ENCODE results near the gene KIAA1755.

Gene KIAA1755

DNA sequence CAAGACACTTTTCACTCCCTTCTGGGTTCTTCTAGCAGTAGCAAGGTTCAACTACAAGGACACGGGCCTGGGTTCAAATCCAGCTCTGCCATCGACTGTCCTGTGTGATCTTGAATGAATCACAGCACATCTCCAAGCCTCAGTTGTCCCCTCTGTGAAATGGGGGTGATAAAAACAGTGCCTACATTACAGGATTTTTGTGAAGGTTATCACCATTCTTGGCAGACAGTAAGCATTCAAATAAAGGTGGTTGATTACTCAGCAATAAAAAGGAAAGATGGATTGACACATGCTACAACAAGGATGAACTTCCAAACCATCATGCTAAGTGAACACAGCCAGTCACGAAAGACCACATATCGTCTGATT, 88.9 kb downstream of the KIAA1755 start:
- Histone ChIP-seq H2AK5ac (ENCODE audit: low read length) (no peak overlapping the region), H2BK15ac (replicated peaks; ENCODE audit: low read depth) (no peak overlapping the region), H3K27ac (ENCODE audit: low read depth, low read length) (no peak overlapping the region)

DNA sequence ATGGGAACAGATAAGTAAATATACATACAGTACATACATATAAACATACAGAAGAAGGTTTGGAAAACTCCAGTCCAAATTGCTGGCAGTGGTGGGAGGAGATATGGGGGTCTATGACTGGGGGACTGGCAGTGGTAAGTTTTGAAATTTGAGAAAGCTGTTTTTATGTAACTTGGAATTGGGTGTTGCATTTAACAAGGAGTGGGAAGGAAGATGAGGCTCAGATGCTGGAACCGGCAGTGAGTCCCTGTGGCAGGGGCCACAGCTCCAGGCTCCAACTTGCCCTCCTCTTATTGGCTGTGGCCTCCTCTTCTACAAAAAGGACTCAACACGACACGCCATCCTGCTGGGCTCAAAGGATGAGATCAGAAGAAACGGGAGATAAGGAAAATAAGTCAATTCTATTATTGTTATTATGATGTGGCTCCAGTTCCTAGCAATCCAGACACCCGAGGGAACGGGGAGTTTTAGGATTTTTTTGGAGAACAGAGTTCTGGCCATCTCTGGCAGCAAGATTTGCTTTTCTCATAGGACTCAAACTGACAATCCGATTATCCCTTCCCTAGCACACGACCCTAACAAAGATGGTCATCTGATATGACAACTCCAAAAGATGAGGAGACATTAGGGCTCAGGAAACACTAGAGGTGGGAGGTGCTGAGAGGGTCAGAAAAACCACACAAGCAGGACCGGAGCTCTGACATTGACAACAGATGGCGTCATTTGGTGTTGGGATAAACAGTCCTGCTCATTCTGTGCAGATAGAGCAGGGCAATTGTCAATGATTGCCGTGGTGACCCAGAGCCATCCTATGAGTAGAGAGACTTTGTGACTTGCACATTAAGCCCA, 89.5 kb downstream of the KIAA1755 start:
- Histone ChIP-seq H3K4me3 (ENCODE audit: low read length) (no peak overlapping the region), H2AK5ac (ENCODE audit: low read length) (no peak overlapping the region), H2BK5ac (ENCODE audit: low read length) (no peak overlapping the region), H3K27me3 (ENCODE audit: insufficient read depth, low read length, poor library complexity) (no peaks in the 10 kb centered on the region), H3K4me2 (ENCODE audit: low read length) (no peak overlapping the region), H4K8ac (ENCODE audit: low read depth, low read length) (no peak overlapping the region), H3K27ac (ENCODE audit: low read depth, low read length) (no peak overlapping the region), H3K9ac (ENCODE audit: low read length) (no peak overlapping the region), H3K23ac (ENCODE audit: low read length) (no peak overlapping the region), H3K79me1 (ENCODE audit: low read length) (no peaks in the 10 kb centered on the region), H3K4me1 (ENCODE audit: control insufficient read depth, low read depth, low read length) (no peaks in the 10 kb centered on the region), H3K36me3 (ENCODE audit: control insufficient read depth, insufficient read depth, low read length) (no peaks in the 10 kb centered on the region), H2BK120ac (ENCODE audit: low read depth, low read length) (no peak overlapping the region), H3K18ac (ENCODE audit: low read length) (no peak overlapping the region), H3K4ac (ENCODE audit: low read depth, low read length) (no peak overlapping the region), H2BK15ac (replicated peaks; ENCODE audit: low read depth) (no peak overlapping the region), H3K56ac (ENCODE audit: low read length) (no peak overlapping the region), H3K79me2 (ENCODE audit: control insufficient read depth, insufficient read depth, low read length) (no peaks in the 10 kb centered on the region), H4K5ac (ENCODE audit: low read length) (no peak overlapping the region)
- WGBS (ENCODE audit: extremely low coverage, insufficient coverage, low lambda C conversion rate), result no CpG with 5 or more reads among the region's 11 CpGs
- DNase-seq, result peak; percentile 42

More for the DNA sequence above, 88.9 kb downstream of the KIAA1755 start:
- Histone ChIP-seq H3K27me3 (ENCODE audit: insufficient read depth, low read length, poor library complexity) (no peaks in the 10 kb centered on the region), H3K4ac (ENCODE audit: low read depth, low read length) (no peak overlapping the region), H3K4me1 (ENCODE audit: control insufficient read depth, low read depth, low read length) (no peaks in the 10 kb centered on the region), H4K5ac (ENCODE audit: low read length) (no peak overlapping the region), H4K8ac (ENCODE audit: low read depth, low read length) (no peak overlapping the region), H3K4me3 (ENCODE audit: low read length) (no peak overlapping the region), H3K79me1 (ENCODE audit: low read length) (no peaks in the 10 kb centered on the region), H2BK120ac (ENCODE audit: low read depth, low read length) (no peak overlapping the region), H3K56ac (ENCODE audit: low read length) (no peak overlapping the region), H3K9ac (ENCODE audit: low read length) (no peak overlapping the region), H3K79me2 (ENCODE audit: control insufficient read depth, insufficient read depth, low read length) (no peaks in the 10 kb centered on the region), H3K36me3 (ENCODE audit: control insufficient read depth, insufficient read depth, low read length) (no peaks in the 10 kb centered on the region), H2BK5ac (ENCODE audit: low read length) (no peak overlapping the region), H3K4me2 (ENCODE audit: low read length) (no peak overlapping the region), H3K23ac (ENCODE audit: low read length) (no peak overlapping the region), H3K18ac (ENCODE audit: low read length) (no peak overlapping the region)
- no peak for DNase-seq
- WGBS (ENCODE audit: extremely low coverage, insufficient coverage, low lambda C conversion rate), result no CpG with 5 or more reads among the region's 4 CpGs

DNA sequence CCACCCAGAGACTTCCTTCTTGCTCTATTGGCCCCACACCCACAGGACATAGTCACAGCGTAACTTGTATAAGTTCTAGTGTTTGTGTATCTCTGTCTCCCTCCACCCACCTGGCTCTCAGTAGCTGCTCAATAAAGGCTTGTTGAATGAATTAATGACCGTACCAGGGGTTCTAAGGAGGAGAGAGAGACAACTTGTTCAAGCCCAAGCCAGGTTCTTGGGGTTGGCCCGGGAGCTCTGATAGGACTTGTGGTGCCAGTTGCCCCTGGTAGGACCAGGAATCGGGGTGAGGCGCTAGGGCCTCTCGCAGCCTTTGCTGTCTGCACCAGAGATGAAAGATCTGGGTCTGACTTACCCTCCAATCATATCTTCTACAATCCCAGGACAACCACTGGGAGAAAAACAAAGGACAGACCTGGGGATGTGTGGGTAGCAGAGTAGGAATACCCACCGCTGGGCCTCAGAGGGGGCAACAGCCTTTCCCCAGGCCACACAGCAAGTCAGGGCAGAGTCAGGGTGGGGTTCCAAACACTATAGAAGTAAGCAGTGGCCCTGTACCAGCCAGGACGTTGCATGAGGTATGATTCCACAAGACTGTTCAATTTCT, 90.2 kb downstream of the KIAA1755 start:
- Histone ChIP-seq H3K36me3 (ENCODE audit: control insufficient read depth, insufficient read depth, low read length) (no peaks in the 10 kb centered on the region), H3K4me1 (ENCODE audit: control insufficient read depth, low read depth, low read length) (no peaks in the 10 kb centered on the region), H3K79me1 (ENCODE audit: low read length) (no peaks in the 10 kb centered on the region), H3K23ac (ENCODE audit: low read length) (no peak overlapping the region), H3K79me2 (ENCODE audit: control insufficient read depth, insufficient read depth, low read length) (no peaks in the 10 kb centered on the region), H2AK5ac (ENCODE audit: low read length) (no peak overlapping the region), H3K27me3 (ENCODE audit: insufficient read depth, low read length, poor library complexity) (no peaks in the 10 kb centered on the region), H2BK120ac (ENCODE audit: low read depth, low read length) (no peak overlapping the region), H2BK5ac (ENCODE audit: low read length) (no peak overlapping the region), H2BK15ac (replicated peaks; ENCODE audit: low read depth) (no peak overlapping the region), H3K18ac (ENCODE audit: low read length) (no peak overlapping the region), H3K4me3 (ENCODE audit: low read length) (no peak overlapping the region), H3K4ac (ENCODE audit: low read depth, low read length) (no peak overlapping the region), H3K4me2 (ENCODE audit: low read length) (no peak overlapping the region), H4K8ac (ENCODE audit: low read depth, low read length) (no peak overlapping the region), H3K56ac (ENCODE audit: low read length) (no peak overlapping the region), H3K27ac (ENCODE audit: low read depth, low read length) (no peak overlapping the region), H4K5ac (ENCODE audit: low read length) (no peak overlapping the region), H3K9ac (ENCODE audit: low read length) (no peak overlapping the region)
- WGBS (ENCODE audit: extremely low coverage, insufficient coverage, low lambda C conversion rate), result no CpG with 5 or more reads among the region's 8 CpGs
- no peak for DNase-seq

DNA sequence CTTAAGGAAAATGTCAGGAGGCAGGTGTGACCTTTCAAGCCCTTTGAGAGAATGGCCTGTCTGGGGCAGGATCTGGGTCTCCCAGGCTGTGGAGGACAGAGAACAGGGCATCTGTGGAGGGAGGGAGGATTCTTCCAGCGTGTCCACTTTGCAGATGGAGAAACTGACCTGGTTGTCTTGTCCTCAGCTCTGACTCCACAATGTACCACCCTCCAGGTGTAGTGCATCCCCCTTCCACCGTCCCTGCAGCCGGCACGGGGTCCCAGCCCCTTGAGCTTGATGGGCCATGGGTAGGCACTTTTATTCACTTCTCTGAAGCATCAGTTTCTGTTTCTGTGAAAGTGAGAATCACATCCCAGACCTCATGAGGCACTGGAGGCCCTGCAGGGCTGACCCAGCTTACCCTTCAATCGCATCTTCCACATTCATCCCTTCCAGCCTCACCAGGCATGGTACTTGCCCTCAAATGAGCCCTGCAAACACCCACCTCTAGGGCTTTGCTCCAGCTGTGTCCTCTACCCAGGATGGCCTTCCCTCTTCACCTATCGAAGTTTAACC, 90.8 kb downstream of the KIAA1755 start:
- WGBS (ENCODE audit: extremely low coverage, insufficient coverage, low lambda C conversion rate), result no CpG with 5 or more reads among the region's 6 CpGs
- no peak for DNase-seq

DNA sequence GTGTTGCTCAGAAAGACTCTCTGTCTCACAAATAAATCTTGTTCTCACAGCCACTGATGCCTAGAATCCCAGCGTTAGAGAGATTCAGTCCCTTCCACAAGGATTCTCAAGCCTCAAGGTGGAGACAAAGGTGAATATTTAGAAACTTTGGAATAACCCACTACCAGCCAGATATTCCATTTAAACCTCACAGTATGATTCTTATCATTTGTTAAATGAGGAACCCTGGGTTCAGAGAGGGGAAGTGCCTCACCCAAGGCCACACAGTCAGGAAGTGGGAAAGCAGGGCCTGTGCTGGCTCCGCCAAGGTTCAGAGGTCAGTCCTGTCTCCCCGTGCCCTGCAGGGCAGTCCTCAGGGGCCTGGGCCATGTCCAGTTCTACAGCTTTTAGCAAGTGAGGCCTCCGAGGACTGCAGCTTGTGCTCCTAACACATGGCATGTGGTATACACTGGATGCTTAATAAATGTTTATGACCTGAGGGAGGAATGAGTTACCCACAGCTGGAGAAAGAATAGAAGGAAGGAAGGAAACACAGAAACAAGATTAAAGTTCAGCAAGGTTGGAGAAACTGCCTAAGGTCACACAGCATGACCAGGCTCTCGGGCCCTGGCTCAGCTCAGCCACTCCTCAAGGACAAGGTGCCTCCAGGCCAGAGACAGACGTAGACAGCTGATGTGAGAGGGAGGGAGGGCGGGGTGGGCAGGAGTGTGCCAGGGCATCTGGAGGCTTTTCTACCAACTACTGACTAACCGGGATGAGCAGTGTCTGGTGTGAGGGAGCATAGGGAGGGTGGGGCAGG, 91.5 kb downstream of the KIAA1755 start:
- Histone ChIP-seq H3K79me2 (ENCODE audit: control insufficient read depth, insufficient read depth, low read length) (no peaks in the 10 kb centered on the region), H3K4ac (ENCODE audit: low read depth, low read length) (no peak overlapping the region), H3K23ac (ENCODE audit: low read length) (no peak overlapping the region), H3K27ac (ENCODE audit: low read depth, low read length) (no peak overlapping the region), H2BK15ac (replicated peaks; ENCODE audit: low read depth) (no peak overlapping the region), H4K8ac (ENCODE audit: low read depth, low read length) (no peak overlapping the region), H3K9ac (ENCODE audit: low read length) (no peak overlapping the region), H3K4me1 (ENCODE audit: control insufficient read depth, low read depth, low read length) (no peaks in the 10 kb centered on the region), H3K36me3 (ENCODE audit: control insufficient read depth, insufficient read depth, low read length) (no peaks in the 10 kb centered on the region), H3K4me2 (ENCODE audit: low read length) (no peak overlapping the region), H3K27me3 (ENCODE audit: insufficient read depth, low read length, poor library complexity) (no peaks in the 10 kb centered on the region), H3K56ac (ENCODE audit: low read length) (no peak overlapping the region), H2BK120ac (ENCODE audit: low read depth, low read length) (no peak overlapping the region), H3K79me1 (ENCODE audit: low read length) (no peaks in the 10 kb centered on the region), H3K4me3 (ENCODE audit: low read length) (no peak overlapping the region), H3K18ac (ENCODE audit: low read length) (no peak overlapping the region), H4K5ac (ENCODE audit: low read length) (no peak overlapping the region), H2AK5ac (ENCODE audit: low read length) (no peak overlapping the region), H2BK5ac (ENCODE audit: low read length) (no peak overlapping the region)
- no CpG with 5 or more reads among the region's 8 CpGs for WGBS (ENCODE audit: extremely low coverage, insufficient coverage, low lambda C conversion rate)
- no peak for DNase-seq

More for the DNA sequence above, 90.8 kb downstream of the KIAA1755 start:
- H2BK120ac ChIP-seq (ENCODE audit: low read depth, low read length), result no peak overlapping the region
- H3K79me1 ChIP-seq (ENCODE audit: low read length), result no peaks in the 10 kb centered on the region
- no peak overlapping the region for H4K5ac ChIP-seq (ENCODE audit: low read length)
- no peak overlapping the region for H4K8ac ChIP-seq (ENCODE audit: low read depth, low read length)
- no peaks in the 10 kb centered on the region for H3K27me3 ChIP-seq (ENCODE audit: insufficient read depth, low read length, poor library complexity)
- H3K23ac ChIP-seq (ENCODE audit: low read length), result no peak overlapping the region
- no peak overlapping the region for H3K56ac ChIP-seq (ENCODE audit: low read length)
- no peak overlapping the region for H2BK15ac ChIP-seq (replicated peaks; ENCODE audit: low read depth)
- H3K4me2 ChIP-seq (ENCODE audit: low read length), result no peak overlapping the region
- no peaks in the 10 kb centered on the region for H3K36me3 ChIP-seq (ENCODE audit: control insufficient read depth, insufficient read depth, low read length)
- H2AK5ac ChIP-seq (ENCODE audit: low read length), result no peak overlapping the region
- no peak overlapping the region for H3K27ac ChIP-seq (ENCODE audit: low read depth, low read length)
- H3K4ac ChIP-seq (ENCODE audit: low read depth, low read length), result no peak overlapping the region
- H3K9ac ChIP-seq (ENCODE audit: low read length), result no peak overlapping the region
- H3K4me1 ChIP-seq (ENCODE audit: control insufficient read depth, low read depth, low read length), result no peaks in the 10 kb centered on the region
- H3K18ac ChIP-seq (ENCODE audit: low read length), result no peak overlapping the region
- no peak overlapping the region for H2BK5ac ChIP-seq (ENCODE audit: low read length)
- H3K4me3 ChIP-seq (ENCODE audit: low read length), result no peak overlapping the region
- no peaks in the 10 kb centered on the region for H3K79me2 ChIP-seq (ENCODE audit: control insufficient read depth, insufficient read depth, low read length)
